Psoas muscle (tissue), 8 donors: ENCODE results near the gene HIGD1C. TPM values are rescaled to one million over a fixed set of nuclear protein-coding genes. Genes with fewer than 3 reads are reported as not detected.
"Not testable (repeated sequence)": the region's sequence is repeated elsewhere in the genome, so short reads cannot be mapped to it uniquely, and the experiment has no call there.

ENCODE experiments used
- ATAC-seq, 4 donors: fragments of 200-7000 bp; cut with Tn5 transposase; one replicate each; pipeline ENCODE4 v1.9.1; 2020; ENCODE audit warnings: moderate library complexity in 3 of 4, mild to moderate bottlenecking in 2 of 4
- DNase-seq, 2 donors: peaks; one replicate each; pipeline ENCODE4 v3.0.0-alpha.2; 2020
- H3K27ac ChIP-seq: fragments of 200-600 bp; one replicate; pipeline ENCODE4 v1.8.0; 2022
- H3K27me3 ChIP-seq, 3 donors: fragments of 200-600 bp in 1 of 3; one replicate each; pipeline versions ENCODE4 v1.6.1 to v1.8.0; 2013 to 2022; ENCODE audit warnings: low read length in 2 of 3, mild to moderate bottlenecking in 2 of 3, moderate library complexity in 1 of 3; ENCODE audit not compliant: insufficient read depth in 3 of 3
- H3K36me3 ChIP-seq, 2 donors: fragments of 200-600 bp in 1 of 2; one replicate each; pipeline versions ENCODE4 v1.6.1 to v1.8.0; 2013 to 2022; ENCODE audit warnings: low read depth in 1 of 2, mild to moderate bottlenecking in 1 of 2, moderate library complexity in 1 of 2; ENCODE audit not compliant: insufficient read depth in 1 of 2
- H3K4me1 ChIP-seq: fragments of 200-600 bp; one replicate; pipeline ENCODE4 v1.8.0; 2022
- H3K4me3 ChIP-seq: fragments of 200-600 bp; one replicate; pipeline ENCODE4 v1.8.0; 2022; ENCODE audit warnings: mild to moderate bottlenecking
- H3K9me3 ChIP-seq: fragments of 200-600 bp; one replicate; pipeline ENCODE4 v1.8.0; 2022
- WGBS, 3 donors: extraction: QIAGEN DNeasy Blood & Tissue Kit; methylation state at CpG; one replicate each; pipeline versions ENCODE4 v1.1.6 to v1.1.7; 2013; 5-methylcytosine and 5-hydroxymethylcytosine counted together
- intact Hi-C, 2 donors: fragments of 100-400 bp; cut with DNase I; formaldehyde crosslinking; loops; one replicate each; pipeline versions ENCODE4 v1.11.0 to v1.14.2; 2022
- polyA plus RNA-seq, 3 donors: library from polyadenylated mRNA; stranded (reverse); fragments of 200-250 nt; gene quantifications; one replicate each; pipeline ENCODE4 v1.2.3, GENCODE V29; 2013
- total RNA-seq, 4 donors: library from RNA; stranded (reverse); fragmentation: NEBNext Ultra II Directional in 2 of 4; extraction: Animal tissue kit (Norgen Biotek cat#: 25700) in 2 of 4; gene quantifications; one replicate each; pipeline versions ENCODE4 v1.2.1 to v1.2.4, GENCODE V29; 2021 to 2023
- TF ChIP-seq, protein P1 (sequence below): fragments of 200-600 bp; IDR thresholded peaks from one replicate; pipeline ENCODE4 v1.8.0; 2022; ENCODE audit warnings: antibody characterized with exemption
- donor health status: healthy with polysubstance abuse.
- donor health status: DM: no; HTN: no; CAD: no; lungs with moderate emphysema.
- donor health status: Bipolar disorder and iron deficiency.
- donor health status: healthy.
- donor health status: DM: yes; HTN: yes; CAD: no.
- donor health status: DM: no; HTN: no; CAD: no.
- donor health status: DM: no; HTN: no; CAD: no.
- donor health status: DM: yes; HTN: yes; CAD: no.

Gene HIGD1C
- total and polyA plus RNA-seq, 7 donors = not detected

DNA sequence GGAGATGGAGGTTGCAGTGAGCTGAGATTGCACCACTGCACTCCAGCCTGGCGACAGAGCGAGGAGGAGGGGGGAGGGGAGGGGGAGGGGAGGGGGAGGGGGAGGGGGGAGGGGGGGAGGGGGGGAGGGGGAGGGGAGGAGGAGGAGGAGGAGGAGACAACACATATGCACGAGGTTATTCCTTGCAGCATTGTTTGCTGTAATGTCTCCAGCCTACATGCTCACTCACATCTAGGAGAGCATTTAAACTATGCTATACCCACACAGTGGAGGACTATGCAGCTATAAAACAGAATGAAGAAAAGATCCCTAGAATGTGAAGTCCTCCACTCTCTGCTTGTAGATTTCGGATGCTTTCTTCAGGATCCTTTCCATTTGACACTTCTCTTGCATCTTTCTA is 3.5 kb upstream of the HIGD1C start:
- TF ChIP-seq, protein P1, sequence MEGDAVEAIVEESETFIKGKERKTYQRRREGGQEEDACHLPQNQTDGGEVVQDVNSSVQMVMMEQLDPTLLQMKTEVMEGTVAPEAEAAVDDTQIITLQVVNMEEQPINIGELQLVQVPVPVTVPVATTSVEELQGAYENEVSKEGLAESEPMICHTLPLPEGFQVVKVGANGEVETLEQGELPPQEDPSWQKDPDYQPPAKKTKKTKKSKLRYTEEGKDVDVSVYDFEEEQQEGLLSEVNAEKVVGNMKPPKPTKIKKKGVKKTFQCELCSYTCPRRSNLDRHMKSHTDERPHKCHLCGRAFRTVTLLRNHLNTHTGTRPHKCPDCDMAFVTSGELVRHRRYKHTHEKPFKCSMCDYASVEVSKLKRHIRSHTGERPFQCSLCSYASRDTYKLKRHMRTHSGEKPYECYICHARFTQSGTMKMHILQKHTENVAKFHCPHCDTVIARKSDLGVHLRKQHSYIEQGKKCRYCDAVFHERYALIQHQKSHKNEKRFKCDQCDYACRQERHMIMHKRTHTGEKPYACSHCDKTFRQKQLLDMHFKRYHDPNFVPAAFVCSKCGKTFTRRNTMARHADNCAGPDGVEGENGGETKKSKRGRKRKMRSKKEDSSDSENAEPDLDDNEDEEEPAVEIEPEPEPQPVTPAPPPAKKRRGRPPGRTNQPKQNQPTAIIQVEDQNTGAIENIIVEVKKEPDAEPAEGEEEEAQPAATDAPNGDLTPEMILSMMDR = no peak
- Histone ChIP-seq H3K27ac (no peak overlapping the region), H3K27me3 (no peaks in the 10 kb centered on the region), H3K36me3 (no peaks in the 10 kb centered on the region), H3K4me1 (peaks cover 9% of the 10 kb centered on the region), H3K9me3 (no peaks in the 10 kb centered on the region), H3K4me3 (no peak overlapping the region)
- intact Hi-C loops = no loop called here
- ATAC-seq (no peak), DNase-seq (no peak)
- 47 to 72% (median 56%) methylated on average over 2 to 4 of the region's 4 CpGs for WGBS, 3 donors

DNA sequence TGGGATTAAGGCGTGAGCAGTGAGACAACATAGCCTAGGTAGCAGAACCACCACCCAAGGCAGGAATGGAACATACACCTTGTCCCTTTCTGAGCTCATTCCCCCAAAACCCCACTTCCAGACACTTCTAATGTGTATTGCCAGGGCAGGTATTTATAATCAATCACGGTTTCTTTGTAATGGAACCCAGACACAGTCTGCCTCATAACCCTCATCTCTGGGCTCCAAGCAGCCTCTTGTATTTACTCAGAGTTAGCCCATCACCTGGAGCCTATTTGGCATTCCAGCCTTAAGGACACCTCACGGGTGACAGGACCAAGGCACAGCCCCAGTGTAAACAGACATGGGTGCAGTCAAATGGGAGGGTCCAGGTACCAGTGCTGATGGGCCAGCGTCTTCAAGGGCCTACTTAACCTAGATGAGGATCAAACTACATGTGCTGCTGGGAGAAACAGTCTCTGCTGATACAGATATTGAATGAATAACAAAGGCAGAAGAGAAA is 2.5 kb upstream of the HIGD1C start:
- no peaks in the 10 kb centered on the region for H3K36me3 ChIP-seq
- no peak for DNase-seq
- no peaks in the 10 kb centered on the region for H3K27me3 ChIP-seq
- H3K27ac ChIP-seq = no peak overlapping the region
- TF ChIP-seq, protein P1 = no peak
- 84 to 97% (median 96%) methylated on average over 4 of the region's 4 CpGs for WGBS, 3 donors
- no peak overlapping the region for H3K4me3 ChIP-seq
- ATAC-seq = no peak
- intact Hi-C loops = no loop called here
- H3K4me1 ChIP-seq = peaks cover 14% of the 10 kb centered on the region
- no peaks in the 10 kb centered on the region for H3K9me3 ChIP-seq

DNA sequence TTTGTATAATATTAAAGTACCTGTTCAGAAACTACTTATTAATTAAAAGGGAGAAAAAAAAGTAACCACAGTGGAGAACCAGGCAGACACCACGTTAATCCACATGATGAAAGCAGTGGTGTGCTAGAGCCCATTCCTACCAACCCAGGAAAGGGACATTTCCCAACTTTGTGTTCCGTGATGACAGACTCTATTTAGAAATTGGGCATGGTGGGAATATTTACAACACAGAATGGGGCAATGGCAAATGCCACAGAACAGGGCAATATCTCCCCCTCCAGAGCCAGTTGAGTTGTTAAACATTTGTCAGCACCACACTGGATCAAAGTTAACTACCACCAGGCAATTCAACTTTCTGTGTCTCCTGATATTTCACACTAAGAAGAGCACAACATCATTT is 1.2 kb upstream of the HIGD1C start:
- ATAC-seq = peak in 3 of 4 donors; percentile 48 to 92 (median 84)
- DNase-seq = no peak
- Histone ChIP-seq H3K4me3 (no peak overlapping the region), H3K27ac (no peak overlapping the region), H3K36me3 (no peaks in the 10 kb centered on the region), H3K4me1 (peaks cover 14% of the 10 kb centered on the region), H3K9me3 (no peaks in the 10 kb centered on the region), H3K27me3 (no peaks in the 10 kb centered on the region)
- TF ChIP-seq, protein P1 = no peak
- WGBS, 3 donors = 82 to 91% (median 91%) methylated on average over 2 of the region's 2 CpGs
- intact Hi-C loops = no loop called here

DNA sequence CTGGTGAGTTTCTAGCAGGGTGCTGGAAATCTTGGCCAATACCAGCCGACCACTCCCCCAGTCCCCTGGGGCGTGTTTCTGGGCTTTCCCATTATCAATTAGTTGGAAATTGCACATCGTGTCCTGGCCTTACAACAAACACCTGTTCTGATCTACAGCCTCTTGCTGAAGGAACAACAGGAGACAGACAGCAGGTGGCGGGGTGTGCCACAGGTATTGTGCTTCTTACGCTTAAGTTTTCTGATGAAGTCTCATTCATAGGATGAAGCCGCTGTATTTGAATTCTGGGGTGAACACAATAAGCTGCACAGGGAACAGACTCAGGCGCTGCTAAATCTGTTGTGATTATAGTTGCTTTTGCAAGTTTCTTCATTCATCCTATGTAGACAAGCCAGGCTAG is 703 bp downstream of the HIGD1C start:
- 77 to 88% (median 88%) methylated on average over 7 of the region's 7 CpGs for WGBS, 3 donors

DNA sequence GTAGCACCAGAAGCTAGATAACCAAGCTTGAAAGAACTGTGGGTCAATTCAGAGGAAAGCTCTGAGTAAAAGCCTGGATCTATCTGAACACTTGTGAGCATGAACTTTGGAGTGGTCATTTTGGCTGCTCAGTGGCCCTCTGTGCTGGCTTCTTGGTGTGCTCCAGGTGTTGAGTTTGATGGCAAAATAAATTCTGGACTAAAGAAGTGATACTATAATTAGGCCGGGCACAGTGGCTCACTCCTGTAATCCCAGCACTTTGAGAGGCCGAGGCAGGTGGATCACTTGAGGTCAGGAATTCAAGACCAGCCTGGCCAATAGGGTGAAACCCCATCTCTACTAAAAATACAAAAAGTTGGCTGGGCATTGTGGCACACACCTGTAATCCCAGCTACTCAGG is 2.4 kb downstream of the HIGD1C start:
- H3K27ac ChIP-seq, DNase-seq, H3K9me3 ChIP-seq, H3K27me3 ChIP-seq, H3K4me3 ChIP-seq, H3K4me1 ChIP-seq, intact Hi-C loops, H3K36me3 ChIP-seq: not testable (repeated sequence)
- WGBS, 3 donors = 29 to 34% (median 29%) methylated on average over 2 of the region's 2 CpGs
- peak in 3 of 4 donors; percentile 47 to 68 (median 52) for ATAC-seq

More for the DNA sequence above, 703 bp downstream of the HIGD1C start:
- H3K9me3 ChIP-seq = no peaks in the 10 kb centered on the region
- DNase-seq = no peak
- H3K36me3 ChIP-seq = no peaks in the 10 kb centered on the region
- ATAC-seq = no peak
- intact Hi-C loops = no loop called here
- H3K4me1 ChIP-seq = peaks cover 9% of the 10 kb centered on the region
- H3K27ac ChIP-seq = no peak overlapping the region
- H3K27me3 ChIP-seq = no peaks in the 10 kb centered on the region
- TF ChIP-seq, protein P1 = no peak
- no peak overlapping the region for H3K4me3 ChIP-seq
